Effector memory CD8-positive, alpha-beta T cell (primary cell): ENCODE results near the gene PAPPA.

ENCODE experiments used
- ATAC-seq: fragments of 150-1000 bp; cut with Tn5 transposase; replicated peaks from 2 replicates; pipeline ENCODE4 v1.10.0; 2021; ENCODE audit warnings: mild to moderate bottlenecking, moderate library complexity
- DNase-seq, 3 experiments: peaks; one replicate each; pipeline ENCODE4 v3.0.0; 2021
- H3K27ac Mint-ChIP-seq, 2 donors: one replicate each; pipeline ENCODE4 v1.8.0; 2022; ENCODE audit warnings: mild to moderate bottlenecking in 2 of 2, mixed read lengths in 2 of 2, moderate library complexity in 2 of 2
- H3K27me3 Mint-ChIP-seq, 2 donors: one replicate each; pipeline ENCODE4 v1.8.0; 2022; ENCODE audit warnings: mixed read lengths in 2 of 2
- H3K36me3 Mint-ChIP-seq: one replicate; pipeline ENCODE4 v1.8.0; 2022; ENCODE audit warnings: mild to moderate bottlenecking, moderate library complexity, mixed read lengths; ENCODE audit not compliant: insufficient read depth
- H3K4me1 Mint-ChIP-seq, 2 donors: one replicate each; pipeline ENCODE4 v1.8.0; 2022; ENCODE audit warnings: low read depth in 2 of 2, mixed read lengths in 2 of 2
- H3K4me3 Mint-ChIP-seq, 2 donors: one replicate each; pipeline ENCODE4 v1.8.0; 2022; ENCODE audit warnings: mild to moderate bottlenecking in 2 of 2, mixed read lengths in 2 of 2, moderate library complexity in 2 of 2
- H3K9me3 Mint-ChIP-seq, 2 donors: one replicate each; pipeline ENCODE4 v1.8.0; 2022; ENCODE audit warnings: mixed read lengths in 2 of 2

PAPPA gene

DNA sequence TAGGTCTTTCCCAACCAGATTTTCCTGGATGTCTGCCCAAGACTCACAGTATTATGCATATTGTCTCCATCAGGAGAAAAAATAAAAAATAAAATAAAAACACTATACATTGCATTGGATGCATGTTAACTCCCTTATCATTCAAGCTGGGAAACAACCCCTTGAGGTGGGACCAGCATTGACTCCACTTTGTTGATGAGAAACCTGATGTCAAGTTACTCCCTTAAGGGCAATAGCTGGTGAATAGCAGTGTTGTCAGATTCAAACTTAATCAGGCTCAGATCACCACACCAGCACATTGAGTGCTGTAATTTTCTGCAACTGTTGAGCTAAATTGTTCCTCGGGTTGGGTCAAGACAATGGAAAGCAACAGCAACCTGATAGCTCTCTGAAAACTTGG, 269.6 kb downstream of the PAPPA start:
- Mint-ChIP-seq H3K9me3 (no peaks in the 10 kb centered on the region), H3K4me3 (no peak overlapping the region), H3K4me1 (no peaks in the 10 kb centered on the region), H3K27ac (no peak overlapping the region), H3K36me3 (no peaks in the 10 kb centered on the region), H3K27me3 (no peaks in the 10 kb centered on the region)
- DNase-seq (no peak), ATAC-seq (no peak)

DNA sequence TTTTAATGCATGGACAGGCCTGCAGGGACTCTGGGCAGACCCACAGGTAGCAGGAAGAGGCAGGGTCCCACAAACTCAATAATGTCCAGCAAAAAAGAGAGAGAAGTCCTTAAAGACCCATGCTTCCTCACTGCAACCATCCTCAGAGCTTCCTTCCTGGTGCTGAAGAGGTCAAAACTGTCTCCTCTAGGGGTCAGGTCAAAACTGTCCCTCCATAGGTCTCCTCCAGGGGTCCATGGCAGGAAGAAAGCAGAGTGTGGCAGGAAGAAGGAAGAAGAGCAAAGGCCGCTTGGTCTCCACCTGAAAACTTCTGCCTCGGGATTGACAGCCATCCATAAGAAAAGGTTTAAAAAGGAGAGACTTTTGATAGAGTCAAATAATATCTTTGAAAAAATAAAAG, 271.7 kb downstream of the PAPPA start:
- H3K4me3 Mint-ChIP-seq = no peak overlapping the region
- H3K9me3 Mint-ChIP-seq = no peaks in the 10 kb centered on the region
- H3K36me3 Mint-ChIP-seq = no peaks in the 10 kb centered on the region
- H3K27ac Mint-ChIP-seq = no peak overlapping the region
- no peaks in the 10 kb centered on the region for H3K4me1 Mint-ChIP-seq
- ATAC-seq = no peak
- no peaks in the 10 kb centered on the region for H3K27me3 Mint-ChIP-seq
- DNase-seq = no peak

- no peak overlapping the region for H3K4me3 Mint-ChIP-seq
- no peaks in the 10 kb centered on the region for H3K9me3 Mint-ChIP-seq
- H3K27me3 Mint-ChIP-seq = no peaks in the 10 kb centered on the region
- no peaks in the 10 kb centered on the region for H3K36me3 Mint-ChIP-seq
- ATAC-seq = no peak
- DNase-seq = no peak
- no peak overlapping the region for H3K27ac Mint-ChIP-seq
- H3K4me1 Mint-ChIP-seq = no peaks in the 10 kb centered on the region
Measured at GRCh38 chr9:116430849-116431248, 277.3 kb downstream of the PAPPA start.

DNA sequence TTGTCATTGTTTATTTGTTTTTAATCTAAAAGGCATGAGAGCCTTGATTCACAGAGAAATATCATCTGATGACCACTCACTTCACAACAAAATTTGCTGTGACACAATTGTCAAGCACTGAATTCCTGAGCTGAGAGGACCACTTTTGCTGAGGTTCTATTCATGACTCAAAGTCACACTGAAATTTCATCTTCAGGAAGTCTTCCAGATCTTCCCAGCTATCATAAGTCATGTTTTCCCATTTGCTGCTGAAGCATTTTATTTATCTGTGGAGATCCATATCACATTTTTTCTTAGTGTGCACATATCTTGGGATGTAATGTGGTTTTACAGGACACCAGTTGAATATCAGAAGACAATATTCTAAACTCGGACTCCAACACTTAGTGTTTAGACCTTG, 278.5 kb downstream of the PAPPA start:
- ATAC-seq (no peak), DNase-seq (no peak)
- Mint-ChIP-seq H3K27me3 (no peaks in the 10 kb centered on the region), H3K27ac (no peak overlapping the region), H3K36me3 (peaks cover 2% of the 10 kb centered on the region), H3K4me1 (no peaks in the 10 kb centered on the region), H3K9me3 (no peaks in the 10 kb centered on the region), H3K4me3 (no peak overlapping the region)

GRCh38 chr9:116434314-116434713, 280.7 kb downstream of the PAPPA start:
- Mint-ChIP-seq H3K4me1 (no peaks in the 10 kb centered on the region), H3K27ac (no peak overlapping the region), H3K4me3 (no peak overlapping the region), H3K9me3 (no peaks in the 10 kb centered on the region), H3K27me3 (no peaks in the 10 kb centered on the region), H3K36me3 (peaks cover 2% of the 10 kb centered on the region)
- DNase-seq (no peak), ATAC-seq (no peak)

DNA sequence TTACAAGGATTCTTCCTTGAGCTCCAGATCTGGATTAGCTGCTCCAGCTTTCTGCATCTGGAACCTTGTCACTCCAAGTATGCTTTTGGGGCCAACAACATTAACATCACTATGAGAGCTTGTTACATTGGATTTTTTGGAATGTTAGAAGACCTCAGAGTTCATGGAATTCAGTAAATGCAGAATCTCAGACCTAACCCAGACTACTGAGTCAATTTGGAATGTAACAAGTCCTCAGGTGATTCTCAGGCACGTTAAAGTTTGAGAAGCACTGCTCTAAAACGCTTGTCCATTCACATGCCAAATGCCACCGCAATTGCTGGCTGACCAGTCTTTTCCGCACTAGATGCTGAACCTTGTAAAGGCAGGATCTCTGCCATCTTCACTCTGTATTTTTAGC, 282.1 kb downstream of the PAPPA start:
- DNase-seq (no peak), ATAC-seq (no peak)
- Mint-ChIP-seq H3K36me3 (peaks cover 2% of the 10 kb centered on the region), H3K9me3 (peaks cover 0 to 1% of the 10 kb centered on the region in 2 donors), H3K27ac (no peak overlapping the region), H3K4me3 (no peak overlapping the region), H3K4me1 (no peaks in the 10 kb centered on the region), H3K27me3 (no peaks in the 10 kb centered on the region)

DNA sequence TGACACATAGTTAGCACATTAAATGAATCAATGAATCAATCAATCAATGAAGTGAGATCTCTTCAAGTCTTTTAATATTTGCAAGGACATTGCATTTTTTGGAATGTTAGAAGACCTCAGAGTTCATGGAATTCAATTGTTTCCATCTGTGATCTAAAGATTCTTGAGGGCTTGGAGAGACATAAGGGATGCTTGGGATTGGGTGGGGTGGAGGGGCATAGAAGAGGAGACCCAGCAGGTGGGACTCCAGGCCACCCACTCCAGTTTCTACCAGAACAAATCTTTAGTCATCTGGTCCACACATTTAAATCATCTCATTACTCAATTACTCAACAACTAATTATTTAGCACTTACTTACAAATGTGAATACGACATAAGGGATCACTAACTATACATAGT, 282.5 kb downstream of the PAPPA start:
- DNase-seq (no peak), ATAC-seq (no peak)
- Mint-ChIP-seq H3K27ac (no peak overlapping the region), H3K27me3 (no peaks in the 10 kb centered on the region), H3K9me3 (peaks cover 0 to 1% of the 10 kb centered on the region in 2 donors), H3K4me1 (no peaks in the 10 kb centered on the region), H3K4me3 (no peak overlapping the region), H3K36me3 (peaks cover 2% of the 10 kb centered on the region)

DNA sequence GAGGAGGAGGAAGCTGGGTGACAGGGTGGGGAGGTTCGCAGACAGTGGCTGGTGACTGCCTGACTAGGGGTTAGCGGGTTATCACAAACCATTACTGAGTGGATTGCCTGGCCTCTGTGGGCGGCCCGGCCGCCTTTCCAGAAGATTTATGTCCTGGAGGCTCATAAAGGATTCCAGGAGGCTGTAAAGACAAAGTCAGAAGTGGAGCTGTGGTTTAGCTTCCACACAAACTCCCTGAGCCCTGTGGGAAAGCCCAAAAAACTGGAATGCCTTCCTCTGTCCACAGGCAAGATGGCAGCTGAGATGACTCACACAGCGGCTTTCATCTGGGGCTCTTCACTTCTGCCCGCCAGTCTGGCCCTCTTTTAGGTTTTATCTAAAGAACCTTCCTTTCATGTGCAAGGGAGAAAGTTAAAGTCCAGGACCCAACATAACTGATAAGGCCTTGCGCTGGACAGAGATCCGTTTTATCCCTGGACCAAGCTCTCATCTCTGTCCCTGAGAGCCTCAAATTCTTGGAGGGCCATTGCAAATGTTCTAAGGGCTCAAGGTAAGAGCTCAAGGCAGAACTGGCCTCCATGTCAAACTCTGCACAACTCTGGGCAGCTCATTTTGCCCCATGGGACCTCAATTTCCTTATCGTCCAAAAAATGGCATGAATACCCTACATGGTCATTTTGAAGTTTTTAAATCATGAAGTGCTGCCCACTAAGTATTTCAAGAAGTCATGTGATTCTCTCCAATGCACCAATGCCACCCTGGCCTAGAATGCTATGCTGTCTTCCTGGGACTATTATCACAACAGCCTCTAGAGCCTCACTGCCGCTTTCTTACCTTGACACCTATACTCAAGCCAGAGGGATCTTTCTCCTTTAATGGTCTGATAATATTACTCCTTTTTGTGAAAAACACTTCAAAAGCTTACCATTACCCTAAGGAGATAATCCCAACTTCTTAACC, 284.1 kb downstream of the PAPPA start:
- no peak overlapping the region for H3K27ac Mint-ChIP-seq
- peaks cover 2% of the 10 kb centered on the region for H3K36me3 Mint-ChIP-seq
- H3K4me3 Mint-ChIP-seq = no peak overlapping the region
- DNase-seq = no peak
- no peaks in the 10 kb centered on the region for H3K4me1 Mint-ChIP-seq
- H3K9me3 Mint-ChIP-seq = peaks cover 0 to 1% of the 10 kb centered on the region in 2 donors
- ATAC-seq = no peak
- no peaks in the 10 kb centered on the region for H3K27me3 Mint-ChIP-seq

DNA sequence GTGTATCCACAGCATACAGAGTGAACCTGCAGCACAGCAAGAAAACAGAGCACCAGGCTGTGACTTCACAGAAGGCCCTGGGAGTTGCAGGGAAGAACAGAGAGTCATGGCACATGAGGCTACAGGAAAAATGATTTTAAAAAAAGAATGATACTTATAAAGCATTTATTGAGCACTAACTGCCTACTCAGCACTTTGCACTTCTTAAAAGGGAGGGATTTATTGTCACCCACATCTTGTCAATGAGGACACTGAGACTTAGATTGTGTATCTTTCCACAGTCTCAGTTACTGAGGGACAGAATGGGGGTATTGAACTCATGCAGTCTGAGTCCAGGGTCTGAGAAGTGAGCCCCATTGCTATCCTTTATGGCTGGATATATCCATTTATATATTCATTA, 288.9 kb downstream of the PAPPA start:
- no peak for ATAC-seq
- Mint-ChIP-seq H3K27me3 (no peaks in the 10 kb centered on the region), H3K9me3 (peaks cover 0 to 1% of the 10 kb centered on the region in 2 donors), H3K36me3 (no peaks in the 10 kb centered on the region), H3K4me1 (no peaks in the 10 kb centered on the region), H3K27ac (no peak overlapping the region), H3K4me3 (no peak overlapping the region)
- no peak for DNase-seq

- Mint-ChIP-seq H3K4me3 (no peak overlapping the region), H3K36me3 (no peaks in the 10 kb centered on the region), H3K9me3 (no peaks in the 10 kb centered on the region), H3K4me1 (no peaks in the 10 kb centered on the region), H3K27ac (no peak overlapping the region), H3K27me3 (no peaks in the 10 kb centered on the region)
- ATAC-seq (no peak), DNase-seq (no peak)
Measured at GRCh38 chr9:116447934-116448333, 294.3 kb downstream of the PAPPA start.

DNA sequence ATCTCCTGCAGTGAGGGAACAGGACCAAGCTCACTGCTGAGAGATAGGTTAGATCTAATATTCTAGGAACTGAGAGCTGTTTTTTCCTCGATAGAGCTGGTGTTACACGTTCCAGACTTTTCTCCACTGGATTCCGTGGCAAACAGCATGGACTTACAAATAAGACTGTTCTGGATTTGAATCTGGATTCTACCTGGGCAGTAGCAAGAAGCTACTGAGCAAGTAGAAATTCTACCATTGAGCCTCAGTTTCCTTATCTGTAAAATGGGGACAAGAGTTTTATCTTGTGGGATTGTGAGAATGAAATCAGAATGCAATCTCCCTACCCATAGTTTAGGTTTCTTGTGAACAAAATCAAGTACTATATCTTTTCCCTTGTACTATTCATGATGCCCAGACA, 294.8 kb downstream of the PAPPA start:
- H3K4me3 Mint-ChIP-seq = no peak overlapping the region
- H3K27ac Mint-ChIP-seq = no peak overlapping the region
- no peaks in the 10 kb centered on the region for H3K9me3 Mint-ChIP-seq
- H3K27me3 Mint-ChIP-seq = no peaks in the 10 kb centered on the region
- DNase-seq (no peak), ATAC-seq (no peak)
- H3K36me3 Mint-ChIP-seq = no peaks in the 10 kb centered on the region
- H3K4me1 Mint-ChIP-seq = no peaks in the 10 kb centered on the region

DNA sequence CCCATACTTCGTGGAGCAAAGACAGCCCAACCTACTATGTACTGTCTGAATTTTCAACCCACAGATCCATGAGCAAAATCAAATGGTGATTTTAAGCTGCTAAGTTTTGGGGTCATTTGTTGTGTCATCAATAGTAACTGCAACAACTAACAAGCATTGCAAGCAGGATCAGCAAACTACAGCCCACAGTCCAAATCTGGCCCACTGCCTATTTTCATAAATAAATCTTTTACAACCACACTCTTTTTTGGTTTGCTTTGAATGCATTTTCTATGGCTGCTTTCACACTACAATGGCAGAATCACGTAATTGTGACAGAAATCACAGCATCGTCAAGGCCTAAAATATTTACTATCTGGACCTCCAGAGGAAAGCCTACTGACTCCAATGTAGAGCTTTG, 296.4 kb downstream of the PAPPA start:
- Mint-ChIP-seq H3K9me3 (no peaks in the 10 kb centered on the region), H3K36me3 (no peaks in the 10 kb centered on the region), H3K27me3 (no peaks in the 10 kb centered on the region), H3K4me3 (no peak overlapping the region), H3K27ac (no peak overlapping the region), H3K4me1 (no peaks in the 10 kb centered on the region)
- ATAC-seq (no peak), DNase-seq (no peak)

DNA sequence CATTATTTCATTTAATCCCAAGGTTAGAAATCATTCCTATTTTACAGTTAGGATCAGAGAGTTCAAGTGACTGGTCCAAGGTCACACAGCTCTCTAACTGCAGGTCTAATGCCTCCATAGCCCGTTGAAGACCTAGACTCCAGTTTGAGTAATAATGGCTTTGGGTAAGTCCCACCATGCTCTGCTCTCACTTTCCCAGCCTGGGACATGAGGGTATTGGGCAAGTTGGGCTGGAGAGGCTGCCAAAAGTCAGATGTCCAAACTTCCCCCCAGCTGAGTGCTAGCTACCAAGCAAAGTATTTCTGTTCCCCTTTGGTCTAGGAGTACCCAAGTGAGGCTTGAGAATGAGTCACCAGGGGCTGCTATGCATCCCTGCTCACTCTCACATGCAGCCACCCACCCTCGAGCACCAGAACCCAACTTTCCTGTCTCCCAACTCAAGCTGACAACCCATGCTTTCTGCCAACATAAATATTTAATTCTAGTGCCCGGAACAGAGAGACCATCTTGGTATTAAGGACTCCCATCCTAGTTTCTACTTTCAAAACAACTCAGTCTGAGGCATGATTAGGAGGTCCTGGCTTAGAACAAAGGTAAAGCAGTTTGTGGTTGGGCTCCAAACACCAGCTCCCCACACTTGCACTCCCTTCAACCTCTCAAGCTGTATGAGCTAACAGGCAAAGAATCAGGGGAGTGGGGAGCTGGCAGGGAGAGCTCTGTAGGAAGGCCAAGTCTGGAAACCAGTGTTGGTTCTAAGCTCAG, 297.0 kb downstream of the PAPPA start:
- H3K9me3 Mint-ChIP-seq = no peaks in the 10 kb centered on the region
- DNase-seq (no peak), ATAC-seq (no peak)
- no peak overlapping the region for H3K27ac Mint-ChIP-seq
- no peaks in the 10 kb centered on the region for H3K27me3 Mint-ChIP-seq
- H3K4me1 Mint-ChIP-seq = no peaks in the 10 kb centered on the region
- no peak overlapping the region for H3K4me3 Mint-ChIP-seq
- H3K36me3 Mint-ChIP-seq = no peaks in the 10 kb centered on the region
